Left hindlimb (tissue), 1 donor: ENCODE measurements around the gene LENG1.
"Not testable (repeated sequence)": the region's sequence is repeated elsewhere in the genome, so short reads cannot be mapped to it uniquely, and the experiment has no call there.

Experiments used
- DNase-seq: peaks from one replicate; pipeline ENCODE4 v3.0.0-alpha.2; 2018

The LENG1 gene

GRCh38 chr19:54159352-54160181, at the start of gene LENG1:
LENG1 (minus strand) TSS chr19:54159721; CDS start chr19:54159695, 26 bp downstream.
- DNase-seq: peak; percentile 100

GRCh38 chr19:54208784-54209057, 49.2 kb upstream of the LENG1 start:
- no peak for DNase-seq

GRCh38 chr19:54207983-54208783, 48.7 kb upstream of the LENG1 start:
- peak; percentile 70 for DNase-seq

GRCh38 chr19:54207676-54207982, 48.1 kb upstream of the LENG1 start:
- DNase-seq: no peak

GRCh38 chr19:54207193-54207592, 47.7 kb upstream of the LENG1 start:
- DNase-seq: not testable (repeated sequence)

GRCh38 chr19:54206831-54207177, 47.3 kb upstream of the LENG1 start:
- DNase-seq: no peak

GRCh38 chr19:54206030-54206830, 46.7 kb upstream of the LENG1 start:
- no peak for DNase-seq

- no peak for DNase-seq
These were observed 45.4 kb upstream of the LENG1 start for GRCh38 chr19:54204767-54205468.

- no peak for DNase-seq
These were observed 43.7 kb upstream of the LENG1 start for GRCh38 chr19:54203151-54203611.

GRCh38 chr19:54201980-54202379, 42.5 kb upstream of the LENG1 start:
- DNase-seq: no peak

- no peak for DNase-seq
These were observed 41.7 kb upstream of the LENG1 start for GRCh38 chr19:54201172-54201701.

- DNase-seq: no peak
These were observed 39.9 kb upstream of the LENG1 start for GRCh38 chr19:54199401-54199800.

- DNase-seq: no peak
These were observed 37.6 kb upstream of the LENG1 start for GRCh38 chr19:54197121-54197520.

GRCh38 chr19:54196536-54196935, 37.0 kb upstream of the LENG1 start:
- no peak for DNase-seq

- not testable (repeated sequence) for DNase-seq
These were observed 34.9 kb upstream of the LENG1 start for GRCh38 chr19:54194463-54194862.

- DNase-seq: no peak
These were observed 33.5 kb upstream of the LENG1 start for GRCh38 chr19:54193011-54193410.

- DNase-seq: no peak
These were observed 32.4 kb upstream of the LENG1 start for GRCh38 chr19:54191811-54192453.

GRCh38 chr19:54191011-54191810, 31.7 kb upstream of the LENG1 start, which contains the start of gene TSEN34:
TSEN34 (plus strand) TSS chr19:54191308; CDS start chr19:54191365, 57 bp downstream.
- DNase-seq: no peak

GRCh38 chr19:54190503-54191010, 31.0 kb upstream of the LENG1 start:
- DNase-seq: peak; percentile 100

- peak; percentile 100 for DNase-seq
These were observed 30.4 kb upstream of the LENG1 start for GRCh38 chr19:54189735-54190502.
